Measurements from ENCODE around the gene ATM.

The ATM gene, protein sequence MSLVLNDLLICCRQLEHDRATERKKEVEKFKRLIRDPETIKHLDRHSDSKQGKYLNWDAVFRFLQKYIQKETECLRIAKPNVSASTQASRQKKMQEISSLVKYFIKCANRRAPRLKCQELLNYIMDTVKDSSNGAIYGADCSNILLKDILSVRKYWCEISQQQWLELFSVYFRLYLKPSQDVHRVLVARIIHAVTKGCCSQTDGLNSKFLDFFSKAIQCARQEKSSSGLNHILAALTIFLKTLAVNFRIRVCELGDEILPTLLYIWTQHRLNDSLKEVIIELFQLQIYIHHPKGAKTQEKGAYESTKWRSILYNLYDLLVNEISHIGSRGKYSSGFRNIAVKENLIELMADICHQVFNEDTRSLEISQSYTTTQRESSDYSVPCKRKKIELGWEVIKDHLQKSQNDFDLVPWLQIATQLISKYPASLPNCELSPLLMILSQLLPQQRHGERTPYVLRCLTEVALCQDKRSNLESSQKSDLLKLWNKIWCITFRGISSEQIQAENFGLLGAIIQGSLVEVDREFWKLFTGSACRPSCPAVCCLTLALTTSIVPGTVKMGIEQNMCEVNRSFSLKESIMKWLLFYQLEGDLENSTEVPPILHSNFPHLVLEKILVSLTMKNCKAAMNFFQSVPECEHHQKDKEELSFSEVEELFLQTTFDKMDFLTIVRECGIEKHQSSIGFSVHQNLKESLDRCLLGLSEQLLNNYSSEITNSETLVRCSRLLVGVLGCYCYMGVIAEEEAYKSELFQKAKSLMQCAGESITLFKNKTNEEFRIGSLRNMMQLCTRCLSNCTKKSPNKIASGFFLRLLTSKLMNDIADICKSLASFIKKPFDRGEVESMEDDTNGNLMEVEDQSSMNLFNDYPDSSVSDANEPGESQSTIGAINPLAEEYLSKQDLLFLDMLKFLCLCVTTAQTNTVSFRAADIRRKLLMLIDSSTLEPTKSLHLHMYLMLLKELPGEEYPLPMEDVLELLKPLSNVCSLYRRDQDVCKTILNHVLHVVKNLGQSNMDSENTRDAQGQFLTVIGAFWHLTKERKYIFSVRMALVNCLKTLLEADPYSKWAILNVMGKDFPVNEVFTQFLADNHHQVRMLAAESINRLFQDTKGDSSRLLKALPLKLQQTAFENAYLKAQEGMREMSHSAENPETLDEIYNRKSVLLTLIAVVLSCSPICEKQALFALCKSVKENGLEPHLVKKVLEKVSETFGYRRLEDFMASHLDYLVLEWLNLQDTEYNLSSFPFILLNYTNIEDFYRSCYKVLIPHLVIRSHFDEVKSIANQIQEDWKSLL (N-terminal part only)

DNA sequence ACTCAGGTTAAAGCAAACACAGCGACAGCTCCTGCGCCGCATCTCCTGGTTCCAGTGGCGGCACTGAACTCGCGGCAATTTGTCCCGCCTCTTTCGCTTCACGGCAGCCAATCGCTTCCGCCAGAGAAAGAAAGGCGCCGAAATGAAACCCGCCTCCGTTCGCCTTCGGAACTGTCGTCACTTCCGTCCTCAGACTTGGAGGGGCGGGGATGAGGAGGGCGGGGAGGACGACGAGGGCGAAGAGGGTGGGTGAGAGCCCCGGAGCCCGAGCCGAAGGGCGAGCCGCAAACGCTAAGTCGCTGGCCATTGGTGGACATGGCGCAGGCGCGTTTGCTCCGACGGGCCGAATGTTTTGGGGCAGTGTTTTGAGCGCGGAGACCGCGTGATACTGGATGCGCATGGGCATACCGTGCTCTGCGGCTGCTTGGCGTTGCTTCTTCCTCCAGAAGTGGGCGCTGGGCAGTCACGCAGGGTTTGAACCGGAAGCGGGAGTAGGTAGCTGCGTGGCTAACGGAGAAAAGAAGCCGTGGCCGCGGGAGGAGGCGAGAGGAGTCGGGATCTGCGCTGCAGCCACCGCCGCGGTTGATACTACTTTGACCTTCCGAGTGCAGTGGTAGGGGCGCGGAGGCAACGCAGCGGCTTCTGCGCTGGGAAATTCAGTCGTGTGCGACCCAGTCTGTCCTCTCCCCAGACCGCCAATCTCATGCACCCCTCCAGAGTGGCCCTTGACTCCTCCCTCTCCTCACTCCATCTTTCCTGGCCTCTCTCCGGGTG is at the start of gene ATM, which contains the start of gene NPAT:
TSS of gene ATM (plus strand) at position 494 of the 774 bp plus-strand sequence. CDS start 4,558 bp downstream, outside the sequence.
TSS of gene NPAT (minus strand) at position 65 of the 774 bp plus-strand sequence. CDS start 102 bp downstream, outside the sequence.
- DNase-seq (ENCODE audit: low read depth): peak; percentile 98

DNA sequence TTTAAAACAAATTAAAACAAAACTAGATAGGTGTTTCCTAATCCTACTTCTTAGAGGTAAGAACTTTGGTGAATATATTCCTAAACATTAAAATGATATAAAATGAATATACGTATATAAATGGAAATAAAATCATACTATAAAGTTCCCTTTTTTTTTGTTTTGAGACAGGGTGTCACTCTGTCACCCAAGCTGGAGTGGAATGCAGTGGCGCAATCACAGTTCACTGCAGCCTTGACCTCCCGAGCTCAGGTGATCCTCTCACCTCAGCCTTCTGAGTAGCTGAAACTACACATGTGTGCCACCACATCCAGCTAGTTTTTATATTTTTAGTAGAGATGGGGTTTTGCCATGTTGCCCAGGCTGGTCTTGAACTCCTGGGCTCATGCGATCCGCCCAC is 45.3 kb upstream of the ATM start:
- no peak for DNase-seq (ENCODE audit: low read depth)

DNA sequence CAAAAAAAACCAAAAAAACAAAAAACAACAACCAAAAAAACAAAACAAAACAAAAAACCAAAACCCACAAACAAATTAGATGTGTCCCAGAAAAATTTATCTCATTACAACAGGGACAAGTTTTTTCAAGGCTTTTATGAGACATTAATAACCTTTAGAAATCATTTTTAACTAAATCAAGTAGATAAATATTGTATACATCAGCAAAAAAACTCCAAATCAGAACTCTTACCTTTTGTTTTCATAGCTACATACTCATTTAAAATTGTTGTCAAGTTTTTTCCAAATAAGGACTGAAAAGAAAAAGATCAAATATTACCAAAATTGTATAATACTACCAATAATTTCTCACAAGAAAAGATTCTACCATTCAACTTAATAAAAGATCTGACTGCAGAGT is 29.1 kb upstream of the ATM start:
- no peak for DNase-seq (ENCODE audit: low read depth)

GRCh38 chr11:108196901-108197300 is 26.0 kb upstream of the ATM start:
- DNase-seq (ENCODE audit: low read depth): no peak

GRCh38 chr11:108197351-108197750 is 25.5 kb upstream of the ATM start:
- no peak for DNase-seq (ENCODE audit: low read depth)

GRCh38 chr11:108198833-108199232 is 24.0 kb upstream of the ATM start:
- DNase-seq (ENCODE audit: low read depth): no peak

DNA sequence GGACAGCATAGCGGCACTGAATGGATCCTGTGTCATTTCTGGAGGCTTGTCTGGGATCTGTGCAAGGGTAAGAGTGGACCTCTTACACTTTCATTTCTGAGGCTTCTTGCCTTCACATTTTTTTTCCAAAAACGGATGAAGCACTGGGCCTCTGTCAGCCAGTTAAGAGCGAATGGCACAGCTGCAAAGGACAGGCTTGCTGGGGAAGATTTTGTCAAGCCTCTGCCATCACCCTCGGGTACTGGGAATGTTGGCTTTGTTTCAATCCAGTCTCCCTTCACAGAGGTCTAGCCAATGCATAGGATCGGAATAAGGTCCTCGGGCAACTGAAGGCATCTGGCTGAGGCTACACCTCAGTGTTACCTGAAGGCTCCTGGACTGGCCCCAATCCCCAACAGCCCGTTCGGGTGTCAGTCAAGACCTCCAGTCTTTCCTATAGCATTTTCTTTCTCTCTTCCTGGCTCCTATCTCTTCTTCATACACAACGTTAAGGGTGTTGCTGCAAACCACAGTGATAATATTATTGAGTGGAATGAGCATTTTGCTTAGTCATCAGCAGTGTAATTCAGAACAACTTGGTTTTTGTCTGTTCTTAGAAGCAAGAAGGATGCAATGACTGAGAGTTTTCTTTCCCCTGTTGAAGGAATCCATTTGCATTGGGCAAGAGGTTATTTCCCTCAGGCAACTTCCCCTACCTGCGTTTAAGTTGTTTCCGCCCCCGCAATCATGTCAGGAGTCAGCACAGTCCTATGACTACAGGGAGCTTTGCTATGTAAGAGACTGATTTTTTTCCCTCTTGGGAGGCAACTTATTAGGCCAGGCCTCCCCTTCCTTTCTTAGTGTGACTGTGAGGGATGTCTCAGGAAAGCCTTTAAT is 23.2 kb upstream of the ATM start:
- no peak for DNase-seq (ENCODE audit: low read depth)

DNA sequence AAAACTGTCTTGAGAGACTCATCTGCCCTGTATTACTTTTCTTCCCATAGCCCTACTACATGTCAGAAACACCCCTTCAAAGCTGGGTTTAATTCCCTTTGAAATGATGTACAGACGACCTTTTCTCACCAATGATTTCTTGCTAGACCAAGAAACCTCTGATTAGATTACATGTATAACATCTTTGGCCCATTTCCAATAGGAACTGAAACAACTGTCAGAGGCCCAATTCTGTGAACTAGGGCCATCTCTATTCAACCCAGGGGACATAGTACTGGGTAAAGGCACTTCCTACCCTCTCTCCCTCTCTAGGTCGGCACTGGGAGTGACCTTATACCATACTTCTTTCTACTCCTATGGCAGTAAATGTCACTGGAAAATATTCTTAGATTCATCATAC is 19.8 kb upstream of the ATM start:
- DNase-seq (ENCODE audit: low read depth): no peak

GRCh38 chr11:108204376-108204775 is 18.5 kb upstream of the ATM start:
- DNase-seq (ENCODE audit: low read depth): no peak

DNA sequence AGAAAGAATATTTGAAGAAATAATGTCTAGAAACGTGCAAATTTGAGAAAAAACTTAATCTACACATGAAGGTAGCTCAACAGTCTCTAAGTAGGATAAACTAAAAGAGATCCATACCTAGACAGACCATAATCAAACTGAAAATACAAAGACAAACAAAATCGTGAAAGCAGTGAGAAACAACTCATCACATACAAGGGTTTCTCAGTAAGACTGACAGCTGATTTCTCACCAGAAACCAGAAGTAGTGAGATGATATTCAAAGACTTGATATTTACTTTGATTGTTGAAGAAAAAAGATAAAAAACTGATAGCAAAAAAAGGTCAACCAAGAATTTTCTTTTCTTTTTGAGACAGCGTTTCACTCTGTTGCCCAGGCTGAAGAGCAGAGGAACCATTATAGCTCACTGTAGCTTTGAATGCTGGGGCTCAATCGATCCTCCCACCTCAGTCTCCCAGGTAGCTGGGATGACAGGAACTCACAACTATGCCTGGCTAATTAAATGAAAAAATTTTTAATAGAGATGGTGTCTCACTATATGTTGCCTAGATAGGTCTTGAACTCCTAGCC is 17.9 kb upstream of the ATM start:
- no peak for DNase-seq (ENCODE audit: low read depth)

GRCh38 chr11:108206171-108206570 is 16.7 kb upstream of the ATM start:
- DNase-seq (ENCODE audit: low read depth): no peak

- no peak for DNase-seq (ENCODE audit: low read depth)
These were observed 15.7 kb upstream of the ATM start for GRCh38 chr11:108206969-108207682.

DNA sequence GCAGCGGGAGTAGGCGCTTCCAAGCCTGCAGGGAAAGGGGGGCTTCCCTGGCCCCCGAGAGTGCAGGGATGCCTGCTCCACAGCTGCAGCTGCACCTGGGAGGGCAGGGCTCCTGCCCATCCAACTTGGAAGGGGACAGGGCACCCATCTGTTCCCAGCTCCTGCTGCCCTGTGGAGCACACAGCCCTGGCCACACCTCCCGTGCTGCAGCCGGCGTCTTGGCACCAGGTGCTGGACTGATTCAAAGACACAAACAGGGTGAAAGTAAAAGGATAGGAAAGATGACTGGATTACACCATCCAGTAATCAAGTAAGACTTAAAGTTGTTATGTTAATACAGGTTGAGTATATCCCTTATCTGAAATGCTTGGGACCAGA is 15.2 kb upstream of the ATM start:
- DNase-seq (ENCODE audit: low read depth): no peak

- no peak for DNase-seq (ENCODE audit: low read depth)
These were observed 12.4 kb upstream of the ATM start for GRCh38 chr11:108210441-108210840.

DNA sequence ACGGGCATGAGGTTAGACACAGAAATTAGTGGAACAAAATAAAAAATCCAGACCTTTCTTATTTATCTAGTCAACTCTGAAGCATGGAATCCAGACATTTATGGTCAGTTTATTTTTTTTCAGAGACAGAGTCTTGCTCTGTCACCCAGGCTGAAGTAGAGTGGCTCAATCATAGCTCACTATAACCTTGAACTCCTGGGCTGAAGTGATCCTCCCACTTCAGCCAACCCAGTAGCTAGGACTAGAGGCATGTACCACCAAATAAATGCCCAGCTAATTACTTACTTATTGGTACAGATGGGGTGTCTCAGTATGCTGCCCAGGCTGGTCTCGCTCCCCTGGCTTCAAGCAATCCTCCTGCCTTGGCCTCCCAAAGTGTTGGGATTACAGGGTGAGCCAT is 9.1 kb upstream of the ATM start:
- no peak for DNase-seq (ENCODE audit: low read depth)

- no peak for DNase-seq (ENCODE audit: low read depth)
These were observed 5.9 kb upstream of the ATM start for GRCh38 chr11:108216988-108217387.

- DNase-seq (ENCODE audit: low read depth): no peak
These were observed 4.4 kb upstream of the ATM start for GRCh38 chr11:108218455-108218854.

DNA sequence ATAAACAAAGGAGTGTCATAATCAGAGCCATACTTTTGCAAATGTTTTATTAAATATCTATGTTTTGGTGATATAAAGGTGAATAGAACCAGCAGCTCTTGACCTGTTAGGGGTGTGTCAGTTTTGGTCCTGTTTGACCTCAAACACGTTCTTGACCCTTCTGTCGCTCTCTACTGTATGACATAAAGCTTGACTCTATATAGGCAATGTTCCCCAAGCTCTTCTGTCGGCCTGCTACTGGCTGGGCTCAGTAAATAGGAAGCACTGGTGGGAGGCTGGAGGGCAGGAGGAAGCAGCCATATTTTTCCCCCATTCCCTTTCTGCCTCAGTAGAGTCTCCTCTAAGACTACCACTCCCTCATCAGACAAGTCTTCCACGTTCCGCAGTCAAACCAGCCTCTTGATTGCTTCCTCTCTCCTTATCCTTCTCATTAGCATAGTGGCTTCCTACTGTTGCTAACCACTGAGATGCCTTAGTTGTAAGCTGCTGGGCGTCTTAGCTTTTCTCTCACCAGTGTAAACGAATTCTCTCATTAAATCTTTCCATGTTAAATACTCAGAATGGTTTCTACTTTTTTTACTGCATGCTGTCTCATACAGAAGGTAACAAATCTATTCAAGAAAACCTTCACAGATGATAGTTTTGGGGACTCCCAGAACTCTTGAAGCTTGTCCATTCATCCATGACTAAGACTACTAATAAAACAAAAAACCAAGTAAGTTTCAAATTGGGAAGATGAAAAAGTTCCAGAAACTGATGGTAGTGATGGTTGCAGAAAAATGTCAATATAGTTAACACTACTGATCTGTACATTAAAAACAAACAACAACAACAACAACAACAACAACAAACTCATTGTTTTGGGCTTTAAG is 3.7 kb upstream of the ATM start:
- DNase-seq (ENCODE audit: low read depth): no peak

Measured in GM04504 (cell line).